ENCODE data around the gene MUC3A. TPM values are rescaled to one million over a fixed set of nuclear protein-coding genes. Genes with fewer than 3 reads are reported as not detected.

Gene MUC3A
- total RNA-seq, 1 donor from 2014 or later = not detected

- ChIA-PET CTCF (no interaction called here), POLR2A (no interaction called here)
- intact Hi-C loops (cut with micrococcal nuclease) = no loop called here
- no peak for TF ChIP-seq CTCF (IDR thresholded peaks at IDR 0.05)
- Mint-ChIP-seq H3K4me1 (peaks cover 13% of the 10 kb centered on the region), H3K4me3 (no peak overlapping the region), H3K9me3 (no peaks in the 10 kb centered on the region), H3K27me3 (peaks cover 10% of the 10 kb centered on the region), H3K27ac (no peak overlapping the region), H3K36me3 (ENCODE audit: low read depth) (no peaks in the 10 kb centered on the region)
- ATAC-seq (ENCODE audit: low read depth) (no peak), DNase-seq (no peak)
Measured at GRCh38 chr7:101012931-101013330, 63.6 kb downstream of the MUC3A start.

- ATAC-seq (ENCODE audit: low read depth) = no peak
- CTCF ChIA-PET = no interaction called here
- intact Hi-C loops (cut with micrococcal nuclease) = loop anchor here (5.0 kb wide), 1 partner anchor 62 kb away; no protein-coding TSS in a partner anchor
Measured at GRCh38 chr7:101015626-101016025, 66.3 kb downstream of the MUC3A start.

GRCh38 chr7:101017064-101017777 is 67.9 kb downstream of the MUC3A start:
- no peak for TF ChIP-seq CTCF (IDR thresholded peaks at IDR 0.05)
- Mint-ChIP-seq H3K36me3 (ENCODE audit: low read depth) (no peaks in the 10 kb centered on the region), H3K27ac (no peak overlapping the region), H3K27me3 (peaks cover 15% of the 10 kb centered on the region), H3K4me1 (peaks cover 21% of the 10 kb centered on the region), H3K9me3 (no peaks in the 10 kb centered on the region), H3K4me3 (peak overlapping the region; percentile 74)
- DNase-seq (peak; percentile 43), ATAC-seq (ENCODE audit: low read depth) (peak; percentile 87)
- intact Hi-C loops (cut with micrococcal nuclease) = loop anchor here (5.0 kb wide), 1 partner anchor 60 kb away; no protein-coding TSS in a partner anchor
- POLR2A ChIA-PET = interaction anchor here (0.5 to 0.7 kb wide), 2 partner anchors 77 to 817 kb away, joined by 3 to 6 read pairs; no protein-coding TSS in a partner anchor
- CTCF ChIA-PET = no interaction called here

More at GRCh38 chr7:101015626-101016025, 66.3 kb downstream of the MUC3A start:
- Mint-ChIP-seq H3K4me1 (peaks cover 21% of the 10 kb centered on the region), H3K27me3 (peaks cover 9% of the 10 kb centered on the region), H3K27ac (no peak overlapping the region), H3K36me3 (ENCODE audit: low read depth) (no peaks in the 10 kb centered on the region), H3K9me3 (no peaks in the 10 kb centered on the region), H3K4me3 (peak overlapping the region; percentile 1)
- POLR2A ChIA-PET = no interaction called here
- no peak for TF ChIP-seq CTCF (IDR thresholded peaks at IDR 0.05)
- DNase-seq = no peak

Other genes starting within 250 kb of the MUC3A start
- 21.5 and 21.7 TPM in 2 replicates for gene POP7, start 243.4 kb upstream of the MUC3A start, total RNA-seq
- not detected in 2 replicates for gene EPO, start 229.1 kb upstream of the MUC3A start, total RNA-seq
- not detected in 2 replicates for gene ZAN, start 215.9 kb upstream of the MUC3A start, total RNA-seq
- 2.5 and 4.1 TPM in 2 replicates for gene EPHB4, start 122.0 kb upstream of the MUC3A start, total RNA-seq
- 48.0 and 48.9 TPM in 2 replicates for gene SLC12A9, start 96.8 kb upstream of the MUC3A start, total RNA-seq
- 12.6 and 16.9 TPM in 2 replicates for gene TRIP6, start 82.1 kb upstream of the MUC3A start, total RNA-seq
- gene SRRT, start 74.4 kb upstream of the MUC3A start, total RNA-seq = 229 and 244 TPM in 2 replicates
- 3.4 and 4.5 TPM in 2 replicates for gene UFSP1, start 59.8 kb upstream of the MUC3A start, total RNA-seq
- 0.16 and 0.34 TPM in 2 replicates for gene ACHE, start 53.6 kb upstream of the MUC3A start, total RNA-seq
- gene MUC12, start 20.0 kb downstream of the MUC3A start, total RNA-seq = not detected in 2 replicates
- not detected in 2 replicates for gene MUC17, start 70.5 kb downstream of the MUC3A start, total RNA-seq
- gene TRIM56, start 135.9 kb downstream of the MUC3A start, total RNA-seq = 53.0 and 57.5 TPM in 2 replicates
- not detected in 2 replicates for gene SERPINE1, start 177.6 kb downstream of the MUC3A start, total RNA-seq
- 19.2 and 22.7 TPM in 2 replicates for gene AP1S1, start 204.9 kb downstream of the MUC3A start, total RNA-seq
- 0.07 and 0.11 TPM in 2 replicates for gene VGF, start 216.0 kb downstream of the MUC3A start, total RNA-seq
- gene NAT16, start 230.8 kb downstream of the MUC3A start, total RNA-seq = not detected in 2 replicates

All from activated B cell treated with CpG ODN at 0.5 μM for 24 hours (primary cell).